IMR-90 (cell line): Measurements from ENCODE around the gene CUX1. TPM values are rescaled to one million over a fixed set of nuclear protein-coding genes. Genes with fewer than 3 reads are reported as not detected.

ENCODE experiments used
- ATAC-seq: fragments of 200-7000 bp; cut with Tn5 transposase; 2 replicates; pipeline ENCODE4 v1.9.1; 2020; ENCODE audit warnings: low read depth, mild to moderate bottlenecking, moderate library complexity
- BruUV-seq: library from RNA; stranded (reverse); fragments of 400-500 nt; replicated peaks from 2 replicates; lab custom pipeline; 2021; lab: Mats Ljungman, UMichigan
- CTCF ChIA-PET: fragments of 300-600 bp; formaldehyde crosslinking; extraction: SDS; loops from one replicate; lab custom pipeline; 2021; ENCODE audit warnings: antibody characterized with exemption; lab: Yijun Ruan, JAX
- POLR2A ChIA-PET: fragments of 300-600 bp; sonication (Branson Sonifier 250); formaldehyde crosslinking; loops from one replicate; lab custom pipeline; 2022; ENCODE audit warnings: antibody characterized with exemption; ENCODE audit not compliant: unreplicated experiment; lab: Charles Lee
- DNase-seq: peaks from one replicate; pipeline ENCODE4 v3.0.0; 2013
- H2AFZ ChIP-seq: replicated peaks from 2 replicates; pipeline ENCODE3; 2013; ENCODE audit warnings: low read length, mild to moderate bottlenecking; ENCODE audit not compliant: poor library complexity
- H2AK5ac ChIP-seq: 2 replicates; pipeline ENCODE4 v1.6.1; 2013; ENCODE audit warnings: low read depth, low read length, inconsistent platforms
- H2AK9ac ChIP-seq: replicated peaks from 2 replicates; pipeline ENCODE3; 2013; ENCODE audit warnings: mild to moderate bottlenecking, low read depth, low read length, moderate library complexity; ENCODE audit not compliant: poor library complexity
- H2BK120ac ChIP-seq: 2 replicates; pipeline ENCODE4 v1.6.1; 2013; ENCODE audit warnings: low read depth, low read length, inconsistent platforms
- H2BK15ac ChIP-seq: 3 replicates; pipeline ENCODE4 v1.6.1; 2013; ENCODE audit warnings: low read depth, low read length, inconsistent platforms
- H2BK20ac ChIP-seq: 2 replicates; pipeline ENCODE4 v1.6.1; 2013; ENCODE audit warnings: low read depth, mild to moderate bottlenecking, inconsistent platforms, low read length, moderate library complexity
- H2BK5ac ChIP-seq: 2 replicates; pipeline ENCODE4 v1.6.1; 2013; ENCODE audit warnings: mild to moderate bottlenecking, low read depth, low read length, inconsistent platforms; ENCODE audit not compliant: poor library complexity, severe bottlenecking
- H3K14ac ChIP-seq: replicated peaks from 2 replicates; pipeline ENCODE4 v1.6.1; 2013; ENCODE audit warnings: low read depth, low read length, inconsistent platforms
- H3K18ac ChIP-seq: 2 replicates; pipeline ENCODE4 v1.6.1; 2013; ENCODE audit warnings: low read depth, low read length, control low read depth
- H3K23ac ChIP-seq: 2 replicates; pipeline ENCODE4 v1.6.1; 2013; ENCODE audit warnings: low read depth, low read length, inconsistent platforms
- H3K27ac ChIP-seq: 2 replicates; pipeline ENCODE4 v1.5.1; 2013; ENCODE audit warnings: mild to moderate bottlenecking, control low read depth, low read length; ENCODE audit not compliant: insufficient read depth
- H3K27me3 ChIP-seq: 2 replicates; pipeline ENCODE4 v1.6.1; 2013; ENCODE audit warnings: low read length; ENCODE audit not compliant: control insufficient read depth, insufficient read depth
- H3K36me3 ChIP-seq: 2 replicates; pipeline ENCODE4 v1.6.1; 2013; ENCODE audit warnings: low read length, mixed read lengths; ENCODE audit not compliant: control insufficient read depth, insufficient read depth
- H3K4ac ChIP-seq: 2 replicates; pipeline ENCODE4 v1.6.1; 2013; ENCODE audit warnings: low read depth, low read length, inconsistent platforms
- H3K4me1 ChIP-seq: 2 replicates; pipeline ENCODE4 v1.6.1; 2013; ENCODE audit warnings: low read length, mixed read lengths; ENCODE audit not compliant: control insufficient read depth, insufficient read depth
- H3K4me2 ChIP-seq: 2 replicates; pipeline ENCODE4 v1.6.1; 2013; ENCODE audit warnings: low read depth, mild to moderate bottlenecking, control low read depth, low read length, moderate library complexity
- H3K4me3 ChIP-seq: 2 replicates; pipeline ENCODE4 v1.5.1; 2013; ENCODE audit warnings: low read depth, mild to moderate bottlenecking, control low read depth, low read length, moderate library complexity; ENCODE audit not compliant: insufficient read depth
- H3K56ac ChIP-seq: 2 replicates; pipeline ENCODE4 v1.6.1; 2013; ENCODE audit warnings: low read length, inconsistent platforms; ENCODE audit not compliant: insufficient read depth; ENCODE audit errors: extremely low read depth
- H3K79me1 ChIP-seq, 2 experiments: 2 replicates each; pipeline ENCODE4 v1.6.1; 2013; ENCODE audit warnings: low read length in 2 of 2, inconsistent platforms in 1 of 2, low read depth in 1 of 2
- H3K9ac ChIP-seq: 2 replicates; pipeline ENCODE4 v1.6.1; 2013; ENCODE audit warnings: low read depth, low read length, control low read depth
- H3K9me1 ChIP-seq: 2 replicates; pipeline ENCODE4 v1.6.1; 2013; ENCODE audit warnings: low read length, inconsistent platforms; ENCODE audit not compliant: insufficient read depth
- H3K9me3 ChIP-seq: 2 replicates; pipeline ENCODE4 v1.6.1; 2013; ENCODE audit warnings: low read length; ENCODE audit not compliant: control insufficient read depth, insufficient read depth
- H4K20me1 ChIP-seq: 2 replicates; pipeline ENCODE4 v1.6.1; 2013; ENCODE audit warnings: low read length, inconsistent platforms; ENCODE audit not compliant: insufficient read depth
- H4K5ac ChIP-seq: 2 replicates; pipeline ENCODE4 v1.6.1; 2013; ENCODE audit warnings: mild to moderate bottlenecking, low read depth, low read length, control low read depth
- H4K8ac ChIP-seq, 2 experiments: 2 replicates each; pipeline ENCODE4 v1.6.1; 2013; ENCODE audit warnings: low read depth in 2 of 2, low read length in 2 of 2, control low read depth in 1 of 2, inconsistent platforms in 1 of 2
- H4K91ac ChIP-seq: 2 replicates; pipeline ENCODE4 v1.6.1; 2013; ENCODE audit warnings: low read depth, low read length, inconsistent platforms; ENCODE audit not compliant: insufficient read depth
- BHLHE40 ChIP-seq: fragments of 150-350 bp; IDR thresholded peaks from 2 replicates; pipeline ENCODE4 v1.6.1; 2016; ENCODE audit warnings: mild to moderate bottlenecking, low read depth, low read length
- CHD1 ChIP-seq: IDR thresholded peaks from 2 replicates; pipeline ENCODE4 v1.6.1; 2012; ENCODE audit warnings: low read depth, low read length, improper control_type of control experiment
- ELK1 ChIP-seq: fragments of 150-350 bp; IDR thresholded peaks from 2 replicates; pipeline ENCODE4 v1.6.1; 2016; ENCODE audit warnings: low read depth, mild to moderate bottlenecking, low read length, moderate library complexity, borderline replicate concordance
- MAZ ChIP-seq: IDR thresholded peaks from 2 replicates; pipeline ENCODE4 v1.6.1; 2012; ENCODE audit warnings: low read depth, mild to moderate bottlenecking, low read length, improper control_type of control experiment, moderate library complexity, borderline replicate concordance
- MXI1 ChIP-seq: IDR thresholded peaks from 2 replicates; pipeline ENCODE4 v1.6.1; 2012; ENCODE audit warnings: low read depth, mild to moderate bottlenecking, low read length, moderate library complexity, borderline replicate concordance
- POLR2A ChIP-seq: IDR thresholded peaks from 2 replicates; pipeline ENCODE4 v1.6.1; 2012; ENCODE audit warnings: mild to moderate bottlenecking, low read depth, low read length
- RAD21 ChIP-seq: IDR thresholded peaks from 2 replicates; pipeline ENCODE4 v1.6.1; 2012; ENCODE audit warnings: low read length, improper control_type of control experiment
- RFX5 ChIP-seq: IDR thresholded peaks from 2 replicates; pipeline ENCODE4 v1.8.0; 2012; ENCODE audit warnings: low read depth, mild to moderate bottlenecking, low read length, moderate library complexity
- WGBS, 2 experiments: methylation state at CpG; one replicate each; pipeline versions ENCODE4 v1.1.5 to v1.1.7; 2013; ENCODE audit warnings: missing lambda C conversion rate in 2 of 2; ENCODE audit not compliant: insufficient read length in 1 of 2; ENCODE audit errors: extremely low coverage in 2 of 2; 5-methylcytosine and 5-hydroxymethylcytosine counted together
- dilution Hi-C: fragments of 300-500 bp; cut with HindIII; formaldehyde crosslinking; loops from one replicate; pipeline ENCODE4 v1.14.3; 2018; ENCODE audit warnings: low sequenced_read_pairs; ENCODE audit not compliant: unreplicated experiment
- in situ Hi-C: fragments of 300-500 bp; cut with MboI; formaldehyde crosslinking; loops from 3 replicates; pipeline ENCODE4 v1.14.3; 2019; ENCODE audit warnings: low sequenced_read_pairs, inconsistent platforms, mixed read lengths
- intact Hi-C: fragments of 100-400 bp; cut with micrococcal nuclease; formaldehyde crosslinking; loops from 2 replicates; pipeline ENCODE4 v1.10.0; 2022
- polyA plus RNA-seq, 3 experiments: library from polyadenylated mRNA; depleted of rRNA; stranded (reverse); fragments of >200 nt; gene quantifications; 2 replicates each; pipeline ENCODE4 v1.2.3, GENCODE V29; 2012; ENCODE audit warnings: low replicate concordance in 1 of 3
- total RNA-seq: library from RNA; depleted of rRNA; stranded (reverse); fragments of >200 nt; gene quantifications from 2 replicates; pipeline ENCODE4 v1.2.3, GENCODE V29; 2012

Gene CUX1
- total and polyA plus RNA-seq, 2 of the 4 experiments (the other 2 are of a cell fraction) = 19.7 to 46.4 TPM

DNA sequence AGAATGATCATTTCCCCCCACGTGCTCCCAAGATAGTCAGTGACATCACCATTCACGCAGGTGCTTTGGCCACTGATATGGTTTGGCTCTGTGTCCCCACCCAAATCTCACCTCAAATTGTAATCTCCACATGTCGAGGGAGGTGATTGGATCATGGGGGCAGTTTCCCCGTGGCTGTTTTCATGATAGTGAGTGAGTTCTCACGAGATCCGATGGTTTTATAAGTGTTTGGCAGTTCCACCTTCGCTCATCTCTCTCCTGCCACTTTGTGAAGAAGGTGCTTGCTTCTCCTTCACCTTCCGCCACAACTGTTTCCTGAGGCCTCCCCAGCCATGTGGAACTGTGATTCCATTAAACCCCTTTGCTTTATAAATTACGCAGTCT lies 263.8 kb downstream of the CUX1 start:
- Histone ChIP-seq H3K9me3 (peaks cover 14% of the 10 kb centered on the region), H3K9me1 (no peaks in the 10 kb centered on the region), H3K27me3 (no peaks in the 10 kb centered on the region), H4K5ac (no peak overlapping the region), H3K18ac (no peak overlapping the region), H4K8ac (no peak overlapping the region), H3K56ac (no peak overlapping the region), H3K14ac (no peak overlapping the region), H3K4me2 (no peak overlapping the region), H4K20me1 (no peaks in the 10 kb centered on the region), H2AFZ (no peak overlapping the region), H3K4ac (no peak overlapping the region), H3K36me3 (peaks cover 18% of the 10 kb centered on the region), H2AK9ac (no peak overlapping the region), H2AK5ac (no peak overlapping the region), H2BK15ac (no peak overlapping the region), H3K27ac (no peak overlapping the region), H3K9ac (no peak overlapping the region), H2BK5ac (no peak overlapping the region), H3K4me3 (no peak overlapping the region), H3K79me1 (peaks cover 19 to 20% of the 10 kb centered on the region in 2 experiments; a peak in 3 of 4 replicates), H3K4me1 (no peaks in the 10 kb centered on the region), H2BK20ac (no peak overlapping the region), H2BK120ac (no peak overlapping the region), H4K91ac (no peak overlapping the region), H3K23ac (no peak overlapping the region)
- intact Hi-C loops = loop anchor here (10.0 kb wide), 1 partner anchor 46 kb away; no protein-coding TSS in a partner anchor
- in situ Hi-C loops = no loop called here
- CTCF ChIA-PET = no interaction called here
- ATAC-seq (no peak), DNase-seq (no peak)
- WGBS, 2 experiments = no CpG with 5 or more reads among the region's 9 CpGs
- BruUV-seq = no TSS peak
- dilution Hi-C loops = no loop called here
- POLR2A ChIA-PET = no interaction called here
- no peak for TF ChIP-seq POLR2A
- TF ChIP-seq CHD1 = no peak
- no peak for TF ChIP-seq MAZ
- no peak for TF ChIP-seq MXI1
- no peak for TF ChIP-seq ELK1
- TF ChIP-seq RAD21 = no peak
- no peak for TF ChIP-seq RFX5
- TF ChIP-seq BHLHE40 = no peak
